Measurements from ENCODE around the gene ARHGAP23. TPM values are rescaled to one million over a fixed set of nuclear protein-coding genes. Genes with fewer than 3 reads are reported as not detected.

ARHGAP23 gene
- total RNA-seq, 4 donors from 2014 or later: 2.6 to 119 (median 15.2) TPM

DNA sequence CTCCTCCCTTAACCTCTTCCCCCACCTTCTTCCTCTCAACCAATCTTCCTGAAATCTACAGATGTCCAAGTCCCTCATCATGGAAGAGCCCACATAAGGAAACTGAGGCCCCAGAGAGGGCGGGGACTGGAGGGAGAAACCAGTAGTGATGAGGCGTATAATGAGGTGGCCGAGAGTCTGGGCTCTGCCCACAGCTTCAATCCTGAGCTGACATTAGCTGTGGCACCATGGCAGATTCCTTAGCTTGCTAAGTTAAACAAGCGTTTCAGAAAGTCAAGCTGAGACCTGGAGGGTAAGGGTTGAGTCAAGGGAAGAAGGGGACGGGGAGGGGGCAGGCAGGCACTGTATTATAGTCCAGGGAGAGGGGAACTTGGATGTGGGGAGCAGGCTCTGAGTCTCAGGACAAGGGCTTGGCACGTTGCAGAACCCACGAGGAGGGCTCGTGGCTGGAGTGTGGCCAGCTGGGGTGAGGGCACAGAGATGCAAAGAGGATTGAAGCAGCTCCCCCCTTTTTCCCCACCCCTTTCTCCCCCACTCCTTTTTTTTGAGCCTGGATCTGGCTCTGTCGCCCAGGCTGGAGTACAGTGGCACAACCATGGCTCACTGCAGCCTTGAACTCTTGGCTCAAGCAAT is 13.3 kb downstream of the ARHGAP23 start:
- intact Hi-C loops (cut with DNase I; ENCODE audit: low total_unique reads): loop anchor here (5.0 kb wide), 1 partner anchor 41 kb away; no protein-coding TSS in a partner anchor
- no peak for DNase-seq
- no peak overlapping the region for H3K27ac ChIP-seq

DNA sequence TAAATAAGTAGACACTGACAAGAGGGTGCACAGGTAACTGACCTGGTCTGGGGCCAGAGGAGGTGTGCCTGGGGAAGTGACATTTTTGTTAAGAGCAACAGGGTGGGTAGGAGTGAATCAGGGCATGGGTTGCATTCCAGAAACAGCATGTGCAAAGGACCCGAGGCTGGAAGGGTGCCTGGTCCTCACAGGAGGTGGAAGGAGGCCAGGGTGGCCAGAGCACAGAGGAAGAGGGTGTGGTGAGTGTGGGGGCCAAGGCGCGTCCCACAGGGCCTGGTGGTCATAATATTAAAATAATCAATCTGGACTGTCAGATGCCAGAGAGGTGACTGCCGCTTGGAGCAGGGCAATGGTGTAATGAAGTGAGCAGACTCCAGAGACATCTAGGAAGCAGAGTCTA is 14.3 kb downstream of the ARHGAP23 start:
- intact Hi-C loops (cut with DNase I; ENCODE audit: low total_unique reads): loop anchor here (5.0 kb wide), 1 partner anchor 40 kb away; no protein-coding TSS in a partner anchor
- H3K4me1 ChIP-seq: peaks cover 0 to 5% of the 10 kb centered on the region in 2 donors
- TF ChIP-seq POLR2A (IDR thresholded peaks at IDR 0.05): no peak
- TF ChIP-seq, protein P1, sequence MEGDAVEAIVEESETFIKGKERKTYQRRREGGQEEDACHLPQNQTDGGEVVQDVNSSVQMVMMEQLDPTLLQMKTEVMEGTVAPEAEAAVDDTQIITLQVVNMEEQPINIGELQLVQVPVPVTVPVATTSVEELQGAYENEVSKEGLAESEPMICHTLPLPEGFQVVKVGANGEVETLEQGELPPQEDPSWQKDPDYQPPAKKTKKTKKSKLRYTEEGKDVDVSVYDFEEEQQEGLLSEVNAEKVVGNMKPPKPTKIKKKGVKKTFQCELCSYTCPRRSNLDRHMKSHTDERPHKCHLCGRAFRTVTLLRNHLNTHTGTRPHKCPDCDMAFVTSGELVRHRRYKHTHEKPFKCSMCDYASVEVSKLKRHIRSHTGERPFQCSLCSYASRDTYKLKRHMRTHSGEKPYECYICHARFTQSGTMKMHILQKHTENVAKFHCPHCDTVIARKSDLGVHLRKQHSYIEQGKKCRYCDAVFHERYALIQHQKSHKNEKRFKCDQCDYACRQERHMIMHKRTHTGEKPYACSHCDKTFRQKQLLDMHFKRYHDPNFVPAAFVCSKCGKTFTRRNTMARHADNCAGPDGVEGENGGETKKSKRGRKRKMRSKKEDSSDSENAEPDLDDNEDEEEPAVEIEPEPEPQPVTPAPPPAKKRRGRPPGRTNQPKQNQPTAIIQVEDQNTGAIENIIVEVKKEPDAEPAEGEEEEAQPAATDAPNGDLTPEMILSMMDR (IDR thresholded peaks at IDR 0.05): no peak
- no peaks in the 10 kb centered on the region for H3K36me3 ChIP-seq
- H3K9me3 ChIP-seq: no peaks in the 10 kb centered on the region
- no peak overlapping the region for H3K4me3 ChIP-seq
- no peaks in the 10 kb centered on the region for H3K27me3 ChIP-seq
- no peak overlapping the region for H3K27ac ChIP-seq
- peak in 1 of 2 donors; percentile 18 for DNase-seq

More for the DNA sequence above, 13.3 kb downstream of the ARHGAP23 start:
- Histone ChIP-seq H3K4me3 (no peak overlapping the region), H3K4me1 (peaks cover 0 to 5% of the 10 kb centered on the region in 2 donors), H3K27me3 (no peaks in the 10 kb centered on the region), H3K36me3 (no peaks in the 10 kb centered on the region), H3K9me3 (no peaks in the 10 kb centered on the region)
- TF ChIP-seq, protein P1 (IDR thresholded peaks at IDR 0.05): no peak
- TF ChIP-seq POLR2A (IDR thresholded peaks at IDR 0.05): no peak

DNA sequence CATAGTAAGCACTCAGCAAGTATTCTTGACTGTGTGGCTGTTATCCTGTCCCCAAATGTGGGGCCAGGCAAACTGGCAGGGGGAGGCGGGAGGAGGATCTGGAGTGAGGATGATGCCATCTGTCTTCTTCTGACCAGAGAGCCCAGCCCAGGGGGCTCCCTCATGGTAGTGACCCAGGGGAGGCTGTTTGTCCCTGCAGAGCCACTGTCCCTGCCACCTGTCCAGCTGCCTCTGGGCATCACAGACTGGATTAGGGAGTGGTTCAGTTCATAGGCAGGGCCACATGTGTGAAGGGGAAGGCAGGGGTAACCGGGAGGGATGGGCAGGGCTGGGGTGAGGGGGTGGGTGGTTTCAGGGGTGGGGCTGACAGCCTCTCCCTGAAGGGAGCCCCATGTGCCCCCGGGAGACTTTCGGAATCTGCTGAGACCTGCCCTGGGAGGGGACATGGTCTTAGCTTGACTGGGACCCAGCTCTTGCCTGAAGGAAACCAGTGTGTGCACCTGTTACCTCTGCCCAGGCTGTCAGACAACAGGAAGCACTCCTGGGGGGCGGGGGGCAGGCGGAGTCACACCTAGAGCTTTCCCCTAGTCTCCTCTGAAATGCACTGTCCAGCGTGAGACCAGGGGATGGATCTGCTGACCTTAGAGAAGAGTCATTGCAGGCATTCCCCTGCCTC is 15.2 kb downstream of the ARHGAP23 start:
- DNase-seq: no peak
- intact Hi-C loops (cut with DNase I; ENCODE audit: low total_unique reads): loop anchor here (5.0 kb wide), 1 partner anchor 39 kb away; no protein-coding TSS in a partner anchor
- H3K9me3 ChIP-seq: no peaks in the 10 kb centered on the region
- peak overlapping the region in 1 of 2 donors; percentile 49 for H3K27ac ChIP-seq
- no peak for TF ChIP-seq POLR2A (IDR thresholded peaks at IDR 0.05)
- TF ChIP-seq, protein P1 (IDR thresholded peaks at IDR 0.05): no peak
- H3K4me3 ChIP-seq: no peak overlapping the region
- no peaks in the 10 kb centered on the region for H3K27me3 ChIP-seq
- H3K4me1 ChIP-seq: peaks cover 0 to 5% of the 10 kb centered on the region in 2 donors
- no peaks in the 10 kb centered on the region for H3K36me3 ChIP-seq

DNA sequence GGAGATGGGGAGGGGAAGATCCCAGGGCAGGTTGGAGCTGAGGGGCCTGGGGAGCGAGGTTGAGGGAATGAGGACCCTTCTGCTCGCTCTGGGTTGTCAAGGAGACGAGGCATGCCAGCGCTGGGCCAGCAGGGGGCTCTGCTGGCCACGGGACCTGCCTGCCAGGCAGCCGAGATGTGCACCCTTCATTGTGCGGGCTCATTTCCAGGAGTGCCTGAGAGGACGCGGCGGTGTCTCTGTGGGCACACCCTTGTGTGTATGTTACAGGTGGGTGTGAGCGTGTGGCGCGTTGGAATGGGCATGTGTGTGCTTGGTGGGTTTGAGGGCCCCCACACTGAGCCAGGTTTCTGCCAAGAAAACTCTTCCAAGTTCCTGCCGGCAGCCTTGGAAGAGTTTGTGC is 15.9 kb downstream of the ARHGAP23 start:
- H3K4me3 ChIP-seq: no peak overlapping the region
- no peaks in the 10 kb centered on the region for H3K9me3 ChIP-seq
- peaks cover 0 to 5% of the 10 kb centered on the region in 2 donors for H3K4me1 ChIP-seq
- intact Hi-C loops (cut with DNase I; ENCODE audit: low total_unique reads): loop anchor here (5.0 kb wide), 1 partner anchor 38 kb away; no protein-coding TSS in a partner anchor
- peak; percentile 72 to 78 for DNase-seq
- H3K36me3 ChIP-seq: no peaks in the 10 kb centered on the region
- peak in 1 of 2 donors; percentile 31 for TF ChIP-seq POLR2A (IDR thresholded peaks at IDR 0.05)
- TF ChIP-seq, protein P1 (IDR thresholded peaks at IDR 0.05): peak; percentile 92 to 99 (median 96)
- peak overlapping the region in 1 of 2 donors; percentile 49 for H3K27ac ChIP-seq
- no peaks in the 10 kb centered on the region for H3K27me3 ChIP-seq
